ENCODE data around the gene SLC35B2. TPM values are rescaled to one million over a fixed set of nuclear protein-coding genes. Genes with fewer than 3 reads are reported as not detected.
A peak's percentile ranks its signal among the peaks of the same experiment; 100 is the strongest.

SLC35B2 gene
- total and polyA plus RNA-seq, 10 of the 15 experiments (the other 5 are each of a cell fraction or from before 2014, with no cell fraction given): 11.3 to 45.4 (median 33.8) TPM

- Histone ChIP-seq H3K9ac (ENCODE audit: control insufficient read depth, insufficient read depth, low read length) (peak overlapping the region; percentile 70), H3K79me2 (ENCODE audit: control insufficient read depth, insufficient read depth, low read length) (no peaks in the 10 kb centered on the region), H4K20me1 (ENCODE audit: control insufficient read depth, insufficient read depth) (no peaks in the 10 kb centered on the region), H3K27ac (ENCODE audit: control insufficient read depth, insufficient read depth) (peak overlapping the region; percentile 71), H3K4me3 (peak overlapping the region; percentile 54; the same call in 1 of the 2 replicates), H3K4me2 (ENCODE audit: control insufficient read depth, insufficient read depth) (peak overlapping the region; percentile 91), H3K9me3 (replicated peaks; ENCODE audit: control insufficient read depth, insufficient read depth, low read length) (no peaks in the 10 kb centered on the region), H3K27me3 (replicated peaks in 1 of 2; ENCODE audit: control insufficient read depth in 2 of 2, insufficient read depth in 2 of 2, low read length in 1 of 2) (no peaks in the 10 kb centered on the region), H3K4me1 (ENCODE audit: control insufficient read depth, insufficient read depth, low read length) (peaks cover 8% of the 10 kb centered on the region), H2AFZ (ENCODE audit: control insufficient read depth, low read depth, low read length) (peak overlapping the region; percentile 84), H3K36me3 (ENCODE audit: control insufficient read depth in 2 of 2, insufficient read depth in 2 of 2, low read length in 1 of 2) (peaks cover 4 to 7% of the 10 kb centered on the region in 2 experiments; a peak in 3 of 4 replicates)
- intact Hi-C loops (cut with micrococcal nuclease; ENCODE audit: unreplicated experiment) (no loop called here), in situ Hi-C loops (cut with MboI) (loop anchor here (5.0 to 10.0 kb wide), 2 partner anchors 65 to 132 kb away; no protein-coding TSS in a partner anchor)
- no TSS peak for BruUV-seq (replicated peaks)
- ChIA-PET SMC1A (ENCODE audit: uncharacterized antibody, unreplicated experiment) (interaction anchor here (0.6 to 2.4 kb wide), 9 partner anchors 10 to 68 kb away, joined by 3 to 6 read pairs (median 3); partner anchors contain the start of genes SLC29A1 and SLC35B2), RAD21 (ENCODE audit: unreplicated experiment) (interaction anchor here (0.7 to 4.8 kb wide), 8 partner anchors 13 to 140 kb away, joined by 3 to 29 read pairs (median 8); partner anchors contain the start of gene SLC29A1), CTCF (interaction anchor here (0.6 to 6.4 kb wide), 31 partner anchors 8 to 146 kb away, joined by 3 to 117 read pairs (median 4); partner anchors contain the start of genes HSP90AB1, SLC29A1 and SLC35B2), POLR2A (interaction anchor here (0.6 to 4.4 kb wide), 9 partner anchors 9 to 513 kb away, joined by 3 to 27 read pairs (median 6); partner anchors contain the start of gene HSP90AB1)
- 31% methylated on average over 22 of the region's 22 CpGs for WGBS (ENCODE audit: insufficient coverage, insufficient replicate concordance, low lambda C conversion rate, missing lambda C conversion rate)
- FAIRE-seq (no peak), DNase-seq (ENCODE audit: low read depth, low spot score) (no peak), ATAC-seq (peak; percentile 82)
- TF ChIP-seq NR2F1 (conservative IDR thresholded peaks at IDR 0.05) (peak; percentile 31), NFXL1 (IDR thresholded peaks at IDR 0.05; ENCODE audit: borderline replicate concordance) (no peak)
These were observed 20.1 kb downstream of the SLC35B2 start for GRCh38 chr6:44237021-44237812.

GRCh38 chr6:44235891-44236516 lies 21.3 kb downstream of the SLC35B2 start:
- Histone ChIP-seq H3K9me3 (replicated peaks; ENCODE audit: control insufficient read depth, insufficient read depth, low read length) (no peaks in the 10 kb centered on the region), H4K20me1 (ENCODE audit: control insufficient read depth, insufficient read depth) (no peaks in the 10 kb centered on the region), H3K36me3 (ENCODE audit: control insufficient read depth in 2 of 2, insufficient read depth in 2 of 2, low read length in 1 of 2) (peaks cover 4 to 10% of the 10 kb centered on the region in 2 experiments; a peak in 3 of 4 replicates), H3K27me3 (replicated peaks in 1 of 2; ENCODE audit: control insufficient read depth in 2 of 2, insufficient read depth in 2 of 2, low read length in 1 of 2) (no peaks in the 10 kb centered on the region), H3K4me2 (ENCODE audit: control insufficient read depth, insufficient read depth) (no peak overlapping the region), H3K4me1 (ENCODE audit: control insufficient read depth, insufficient read depth, low read length) (peaks cover 8% of the 10 kb centered on the region), H3K27ac (ENCODE audit: control insufficient read depth, insufficient read depth) (no peak overlapping the region), H3K79me2 (ENCODE audit: control insufficient read depth, insufficient read depth, low read length) (no peaks in the 10 kb centered on the region), H3K4me3 (no peak overlapping the region), H2AFZ (ENCODE audit: control insufficient read depth, low read depth, low read length) (no peak overlapping the region), H3K9ac (ENCODE audit: control insufficient read depth, insufficient read depth, low read length) (no peak overlapping the region)
- no peak for FAIRE-seq
- BruUV-seq (replicated peaks): no TSS peak
- DNase-seq (ENCODE audit: low read depth, low spot score): no peak
- intact Hi-C loops (cut with micrococcal nuclease; ENCODE audit: unreplicated experiment): no loop called here
- in situ Hi-C loops (cut with MboI): loop anchor here (5.0 to 10.0 kb wide), 2 partner anchors 64 to 131 kb away; no protein-coding TSS in a partner anchor
- ChIA-PET RAD21 (ENCODE audit: unreplicated experiment) (interaction anchor here (1.3 to 4.8 kb wide), 4 partner anchors 12 to 63 kb away, joined by 5 to 29 read pairs (median 16); partner anchors contain the start of gene SLC29A1), CTCF (interaction anchor here (0.9 to 6.4 kb wide), 15 partner anchors 10 to 138 kb away, joined by 3 to 117 read pairs (median 10); partner anchors contain the start of genes HSP90AB1, MYMX and SLC29A1), SMC1A (ENCODE audit: uncharacterized antibody, unreplicated experiment) (interaction anchor here (1.0 to 3.5 kb wide), 8 partner anchors 9 to 63 kb away, joined by 3 to 26 read pairs (median 6); no protein-coding TSS in a partner anchor), POLR2A (interaction anchor here (0.6 to 4.4 kb wide), 4 partner anchors 11 to 28 kb away, joined by 3 to 27 read pairs (median 4); partner anchors contain the start of gene HSP90AB1)
- WGBS (ENCODE audit: insufficient coverage, insufficient replicate concordance, low lambda C conversion rate, missing lambda C conversion rate): 66% methylated on average over 6 of the region's 6 CpGs
- no peak for ATAC-seq
- TF ChIP-seq CREB1 (IDR thresholded peaks at IDR 0.05; ENCODE audit: low read depth): no peak
- TF ChIP-seq POU2F2 (IDR thresholded peaks at IDR 0.05; ENCODE audit: borderline replicate concordance, low read depth, low read length): no peak
- TF ChIP-seq IRF5 (IDR thresholded peaks at IDR 0.05; ENCODE audit: borderline replicate concordance): no peak
- no peak for TF ChIP-seq ATF3 (IDR thresholded peaks at IDR 0.05; ENCODE audit: borderline replicate concordance, extremely low read depth, low read depth, low read length)
- TF ChIP-seq IKZF1 (conservative IDR thresholded peaks at IDR 0.05): no peak
- no peak for TF ChIP-seq RB1 (IDR thresholded peaks at IDR 0.05; ENCODE audit: borderline replicate concordance)
- no peak for TF ChIP-seq ZNF217 (IDR thresholded peaks at IDR 0.05)
- TF ChIP-seq CBX3 (IDR thresholded peaks at IDR 0.05; ENCODE audit: borderline replicate concordance, low read depth): no peak
- no peak for TF ChIP-seq DPF2 (IDR thresholded peaks at IDR 0.05)
- no peak for TF ChIP-seq FOS (IDR thresholded peaks at IDR 0.05; ENCODE audit: borderline replicate concordance, extremely low read depth, insufficient read length)

Data from GM12878 (cell line).